NCI-H2081 (cell line): ENCODE measurements around the gene FAM184A.
"Not testable (repeated sequence)": the region's sequence is repeated elsewhere in the genome, so short reads cannot be mapped to it uniquely, and the experiment has no call there.

Experiments used
- DNase-seq, 2 experiments: peaks; one replicate each; lab custom pipeline; 2025; lab: John Stamatoyannopoulos, UW

Gene FAM184A

DNA sequence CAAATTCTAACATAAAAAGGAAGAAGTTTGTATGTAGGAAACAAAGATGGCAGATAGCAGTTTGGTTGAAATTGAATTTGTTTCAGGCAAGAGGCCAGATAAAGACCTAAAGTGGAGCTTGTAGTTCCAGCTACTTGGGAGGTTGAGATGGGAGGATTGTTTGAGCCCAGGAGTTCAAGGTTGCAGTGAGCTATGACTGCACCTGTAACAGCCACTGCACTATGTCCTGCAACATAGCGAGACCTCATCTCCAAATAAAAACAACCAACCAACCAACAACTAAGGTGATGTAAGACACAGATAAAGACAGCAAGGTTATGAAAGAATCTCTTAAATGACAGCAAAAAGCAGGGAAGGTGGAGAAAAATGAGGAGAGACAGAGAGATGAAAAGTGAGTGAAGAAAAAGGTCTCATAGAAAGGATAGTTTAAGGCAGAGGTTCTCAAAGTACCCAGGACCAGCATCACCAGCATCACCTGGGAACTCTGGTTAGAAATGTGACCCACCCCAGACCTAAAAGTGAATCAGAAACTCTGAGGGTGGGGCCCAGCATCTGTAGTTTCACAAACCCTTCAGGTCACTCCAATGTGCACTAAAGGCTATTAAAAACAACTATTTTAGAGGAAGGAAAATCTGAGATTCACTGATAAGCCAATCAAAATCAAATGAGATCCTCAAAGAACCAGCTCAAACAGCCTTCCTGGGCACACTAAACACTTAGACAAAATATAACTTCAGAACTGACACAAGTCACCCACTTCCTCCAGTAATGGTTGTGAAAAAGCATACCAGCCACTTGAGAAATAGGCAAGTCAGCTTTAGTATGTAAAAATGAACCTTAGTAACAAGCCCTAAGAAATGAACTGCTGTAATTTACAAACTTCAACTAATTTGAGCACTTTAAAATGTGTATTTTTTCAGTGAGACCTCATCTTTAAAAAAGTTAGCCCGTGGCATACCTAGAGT is 57.6 kb downstream of the FAM184A start:
- DNase-seq, result no peak

DNA sequence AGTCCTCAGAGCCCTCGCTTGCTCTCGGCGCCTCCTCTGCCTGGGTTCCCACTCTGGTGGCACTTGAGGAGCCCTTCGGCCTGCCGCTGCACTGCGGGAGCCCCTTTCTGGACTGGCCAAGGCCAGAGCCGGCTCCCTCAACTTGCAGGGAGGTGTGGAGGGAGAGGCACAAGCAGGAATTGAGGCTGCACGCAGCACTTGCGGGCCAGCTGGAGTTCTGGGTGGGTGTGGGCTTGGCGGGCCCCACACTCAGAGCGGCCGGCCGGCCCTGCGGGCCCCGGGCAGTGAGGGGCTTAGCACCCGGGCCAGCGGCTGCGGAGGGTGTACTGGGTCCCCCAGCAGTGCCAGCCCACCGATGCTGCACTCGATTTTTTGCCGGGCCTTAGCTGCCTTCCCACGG is 63.3 kb downstream of the FAM184A start:
- not testable (repeated sequence) for DNase-seq

DNA sequence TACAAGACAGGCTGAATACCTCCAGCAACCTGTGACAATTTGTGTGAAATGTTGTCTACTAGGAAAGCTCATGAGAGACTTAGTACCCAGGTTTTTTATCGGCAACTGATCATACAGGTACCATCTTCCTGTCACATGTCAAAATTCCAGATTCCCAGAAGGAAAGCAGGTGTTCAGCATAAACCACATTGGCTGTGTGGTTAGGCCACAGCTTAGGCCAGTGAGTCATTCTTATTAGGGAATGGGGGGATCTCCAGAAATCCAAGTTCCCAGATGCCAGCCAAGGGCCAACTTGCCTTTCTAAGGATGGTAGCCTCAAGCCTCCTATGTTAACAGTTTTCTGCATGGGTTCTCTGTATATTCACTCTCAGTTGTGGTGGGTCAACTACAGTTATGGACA is 65.9 kb downstream of the FAM184A start:
- no peak for DNase-seq

DNA sequence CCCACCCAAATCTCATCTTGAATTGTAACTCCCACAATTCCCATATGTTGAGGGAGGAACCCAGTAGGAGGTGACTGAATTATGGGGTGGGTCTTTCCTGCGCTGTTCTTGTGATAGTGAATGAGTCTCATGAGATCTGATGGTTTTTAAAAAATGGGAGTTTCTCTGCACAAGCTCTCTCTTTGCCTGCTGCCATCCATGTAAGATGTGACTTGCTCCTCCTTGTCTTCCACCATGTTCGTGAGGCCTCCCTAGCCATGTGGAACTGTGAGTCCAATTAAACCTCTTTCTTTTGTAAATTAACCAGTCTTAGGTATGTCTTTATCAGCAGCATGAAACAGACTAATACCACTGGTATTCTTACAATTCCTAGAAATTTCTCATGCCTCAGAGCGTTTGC is 69.2 kb downstream of the FAM184A start:
- DNase-seq, result not testable (repeated sequence)

DNA sequence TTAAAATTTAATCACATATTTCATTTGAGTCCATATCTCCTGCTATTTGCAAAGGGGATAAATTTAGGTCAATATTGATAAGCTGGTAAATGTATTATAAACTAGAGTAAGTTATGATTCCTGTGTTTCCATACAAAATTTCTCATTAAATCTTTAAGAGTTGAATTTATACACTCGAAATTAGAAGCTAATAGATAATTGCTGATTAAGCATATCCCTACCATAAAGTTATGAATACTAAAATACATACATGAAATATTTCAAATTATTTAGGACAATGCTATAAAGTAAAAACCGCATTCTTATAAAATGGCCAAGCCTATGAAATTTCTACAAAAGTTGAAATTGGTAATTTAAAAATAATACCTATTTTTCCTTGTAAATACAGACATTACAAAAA is 71.5 kb downstream of the FAM184A start:
- no peak for DNase-seq

DNA sequence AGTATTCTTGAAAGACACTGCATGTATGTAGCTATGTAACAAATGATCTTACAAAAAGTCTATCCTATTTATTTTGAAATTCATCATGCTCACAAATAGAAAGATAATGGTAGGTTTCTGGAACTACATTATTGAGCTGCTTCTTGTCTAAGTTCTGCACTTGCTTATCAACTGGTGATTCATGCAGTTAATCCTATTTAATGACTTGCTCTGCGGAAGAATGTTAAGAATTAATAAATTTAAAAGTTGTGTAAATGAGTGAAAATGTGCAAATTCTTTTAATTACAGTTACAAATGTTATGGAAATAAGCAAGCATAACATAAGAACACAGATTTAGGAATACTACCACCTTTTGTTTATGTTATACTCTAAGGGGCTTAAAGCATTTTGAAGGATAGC is 76.4 kb downstream of the FAM184A start:
- no peak for DNase-seq

DNA sequence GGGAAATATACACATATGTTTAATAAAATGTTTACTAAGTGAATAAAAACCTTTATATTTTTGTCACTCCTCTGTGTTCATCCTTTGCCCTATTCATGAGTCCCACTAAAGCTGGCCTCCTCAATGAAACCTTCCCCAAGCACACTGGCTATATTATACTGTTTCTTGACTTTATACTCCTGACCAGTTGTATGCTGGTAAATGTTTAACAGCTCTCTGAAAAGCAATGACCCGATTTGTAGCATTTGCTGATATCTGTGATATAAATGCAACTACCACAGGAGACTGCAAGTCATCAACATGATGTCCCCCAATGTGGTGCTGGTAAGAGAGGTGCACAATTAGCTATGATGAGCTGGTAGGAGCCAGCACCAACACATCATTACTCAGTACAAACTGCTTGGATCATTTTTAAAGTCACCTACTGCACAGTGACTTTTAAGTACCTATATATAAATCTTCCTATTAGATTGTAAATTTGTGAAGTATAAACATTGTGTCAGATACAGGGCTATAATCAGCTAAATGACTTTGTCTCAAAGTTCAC is 78.9 kb downstream of the FAM184A start:
- DNase-seq, result no peak

DNA sequence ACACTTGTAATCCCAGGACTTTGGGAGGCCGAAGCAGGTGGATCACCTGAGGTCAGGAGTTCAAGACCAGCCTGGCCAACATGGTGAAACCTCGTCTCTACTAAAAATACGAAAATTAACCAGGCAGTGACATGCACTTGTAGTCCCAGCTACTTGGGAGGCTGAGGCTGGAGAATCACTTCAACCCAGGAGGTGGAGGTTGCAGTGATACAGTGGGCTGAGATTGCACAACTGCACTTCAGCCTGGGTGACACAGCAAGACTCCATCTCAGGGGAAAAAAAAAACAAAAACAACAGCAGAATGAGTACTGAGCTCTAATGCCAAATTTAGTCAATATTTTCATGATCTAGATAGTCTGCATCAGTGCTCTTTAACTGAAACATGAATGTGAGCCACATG is 81.0 kb downstream of the FAM184A start:
- not testable (repeated sequence) for DNase-seq

DNA sequence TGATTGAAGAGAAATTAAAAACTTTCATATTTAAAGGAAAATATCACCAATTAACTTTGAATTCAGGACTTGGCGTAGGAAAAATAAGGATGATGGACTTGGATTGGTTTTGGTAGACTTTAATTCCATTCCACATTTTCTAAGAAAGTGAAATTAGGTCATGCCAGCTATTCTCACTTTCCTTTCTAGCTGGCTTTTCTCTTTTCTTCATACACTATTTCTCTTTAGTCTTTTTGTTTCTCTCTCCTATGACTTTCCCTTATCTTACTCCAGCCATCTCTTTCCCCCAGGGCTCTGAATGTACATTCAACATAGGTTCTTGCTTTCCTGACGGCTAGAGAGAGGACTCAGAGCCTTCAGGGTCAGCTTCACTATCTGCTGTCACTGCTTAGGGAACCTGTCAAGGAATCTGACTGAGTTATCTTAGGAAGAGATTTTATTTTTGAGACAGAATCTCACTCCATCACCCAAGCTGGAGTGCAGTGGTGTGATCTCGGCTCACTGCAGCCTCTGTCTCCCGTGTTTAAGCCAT is 82.1 kb downstream of the FAM184A start:
- no peak for DNase-seq

DNA sequence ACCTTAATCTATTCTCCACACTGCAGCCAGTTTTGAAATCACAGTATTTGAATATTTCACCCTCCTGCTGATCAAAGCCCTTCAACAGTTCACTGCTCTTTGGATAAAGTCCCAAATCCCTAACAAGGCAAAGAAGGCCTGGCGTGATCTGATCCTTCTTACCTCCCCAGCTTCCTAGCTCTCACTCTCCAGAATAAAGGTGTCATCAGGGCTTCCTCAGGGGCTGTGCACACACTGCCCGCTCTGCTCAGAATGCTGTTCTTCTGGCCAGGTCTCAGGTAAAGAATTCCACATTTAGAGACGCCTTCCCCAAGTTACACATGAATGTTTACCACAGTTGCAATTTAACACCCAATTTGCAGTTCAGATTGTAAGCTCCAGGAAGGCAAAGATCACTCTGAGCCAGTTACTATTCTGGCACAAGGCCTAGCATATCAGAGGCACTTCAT is 84.6 kb downstream of the FAM184A start:
- no peak for DNase-seq

DNA sequence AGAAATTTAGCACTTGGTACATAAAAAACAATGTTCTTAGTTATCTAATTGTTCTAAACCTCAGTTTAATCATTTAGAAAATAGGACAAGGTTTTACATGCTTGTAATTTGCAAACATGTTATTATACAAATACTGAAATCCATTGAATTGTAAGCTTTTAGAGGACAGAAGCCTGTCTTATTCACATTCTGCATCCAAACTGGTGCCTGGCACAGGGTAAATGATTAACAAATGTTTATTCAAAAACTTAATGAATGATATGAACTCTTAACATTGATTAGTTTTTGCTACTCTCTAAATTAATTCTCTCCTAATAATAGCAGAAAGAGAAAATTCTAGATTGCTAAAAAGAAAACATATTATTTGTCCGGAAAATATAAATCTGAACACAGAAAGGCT is 85.1 kb downstream of the FAM184A start:
- DNase-seq, result no peak

DNA sequence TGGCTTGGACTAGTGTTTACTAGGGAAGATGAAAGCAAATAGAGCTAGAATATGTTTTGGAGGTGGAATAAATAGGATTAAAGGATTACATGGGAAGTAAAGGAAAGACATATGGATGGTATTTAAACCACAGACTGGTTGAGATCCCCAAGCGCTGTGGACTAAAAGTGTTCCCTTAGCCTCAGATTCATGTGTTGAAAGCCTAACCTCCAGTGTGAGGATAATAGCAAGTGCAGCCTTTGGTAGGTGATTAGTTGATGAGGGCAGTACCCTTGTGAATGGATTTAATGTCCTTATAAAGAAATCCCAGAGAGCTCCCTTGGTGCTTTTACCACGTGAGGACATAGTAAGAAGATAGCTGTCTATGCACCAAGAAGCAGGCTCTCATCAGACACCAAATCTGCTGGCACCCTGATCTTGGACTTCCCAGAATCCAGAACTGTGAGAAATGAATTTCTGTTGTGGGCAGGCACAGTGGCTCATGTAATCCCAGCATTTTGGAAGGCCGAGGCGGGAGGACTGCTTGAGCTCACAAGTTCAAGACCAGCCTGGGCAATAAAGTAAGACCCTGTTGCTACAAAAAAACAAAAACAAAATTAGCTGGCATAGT is 86.2 kb downstream of the FAM184A start:
- DNase-seq, result no peak

DNA sequence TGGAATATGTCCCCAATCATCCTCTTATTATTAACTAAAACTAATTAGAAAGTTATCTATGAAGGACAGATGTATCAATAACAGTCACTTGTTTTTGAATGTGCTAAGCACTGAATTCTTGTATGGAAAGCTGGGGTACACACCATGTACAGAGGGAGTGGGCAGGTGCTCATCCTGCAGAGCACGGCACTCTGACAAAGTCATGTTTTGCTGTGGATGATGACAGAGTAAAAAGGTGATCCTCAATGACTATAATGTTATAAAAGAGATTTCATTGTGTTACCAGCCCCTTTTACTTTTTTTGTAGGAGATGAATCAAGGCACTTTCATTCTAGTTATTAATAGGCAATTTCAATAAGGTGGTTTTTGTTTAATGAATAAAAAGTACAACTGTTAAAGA is 92.2 kb downstream of the FAM184A start:
- DNase-seq, result no peak

DNA sequence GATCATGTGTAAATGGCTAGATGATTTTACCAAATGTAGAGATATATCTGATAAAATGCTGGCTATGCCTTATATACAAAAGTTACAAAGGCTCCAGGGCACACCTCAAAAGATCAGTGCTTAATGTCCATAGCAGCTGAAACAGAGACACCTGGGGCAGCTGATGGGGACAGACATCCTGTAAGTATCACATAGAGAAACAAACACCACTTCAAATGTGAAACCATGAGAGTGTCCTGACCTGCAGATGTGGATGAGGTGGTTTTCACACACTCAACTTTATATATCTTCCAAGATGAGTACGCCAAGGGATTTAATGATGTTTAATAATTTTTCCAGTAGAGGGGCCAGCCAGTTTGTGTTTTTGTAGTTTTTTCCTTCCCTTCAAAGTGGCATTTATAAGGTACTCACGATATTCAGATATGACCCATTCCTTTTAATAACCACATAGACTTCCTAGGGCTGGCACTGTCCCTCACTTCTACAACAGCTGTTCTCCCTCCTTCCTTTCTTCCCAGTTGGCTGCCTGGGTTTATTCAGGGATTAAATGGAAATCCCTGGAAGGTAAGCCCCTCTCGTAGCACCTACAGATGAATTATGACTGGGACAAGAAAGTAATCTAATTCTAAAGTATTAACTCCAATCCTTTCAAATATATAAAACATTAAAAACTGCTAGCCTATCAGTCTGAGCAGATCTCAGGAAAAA is 93.2 kb downstream of the FAM184A start:
- DNase-seq, result no peak

DNA sequence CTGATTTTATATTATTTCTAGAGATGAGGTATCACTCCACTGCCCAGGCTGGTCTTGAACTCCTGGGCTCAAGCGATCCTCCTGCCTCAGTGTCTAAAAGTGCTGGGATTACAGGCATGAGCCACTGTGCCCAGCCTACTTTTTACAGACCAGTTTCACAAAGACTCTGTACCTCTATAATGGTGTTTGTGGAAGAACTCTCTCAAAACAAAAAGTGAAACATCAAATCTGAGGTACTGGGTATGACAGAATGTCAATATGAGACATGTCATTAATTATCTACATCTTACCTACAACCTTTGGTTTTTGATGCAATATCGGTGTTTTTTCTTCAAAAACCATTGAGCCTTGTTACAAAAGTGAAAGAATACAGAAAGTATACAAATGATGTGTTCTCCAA is 94.1 kb downstream of the FAM184A start:
- DNase-seq, result no peak

DNA sequence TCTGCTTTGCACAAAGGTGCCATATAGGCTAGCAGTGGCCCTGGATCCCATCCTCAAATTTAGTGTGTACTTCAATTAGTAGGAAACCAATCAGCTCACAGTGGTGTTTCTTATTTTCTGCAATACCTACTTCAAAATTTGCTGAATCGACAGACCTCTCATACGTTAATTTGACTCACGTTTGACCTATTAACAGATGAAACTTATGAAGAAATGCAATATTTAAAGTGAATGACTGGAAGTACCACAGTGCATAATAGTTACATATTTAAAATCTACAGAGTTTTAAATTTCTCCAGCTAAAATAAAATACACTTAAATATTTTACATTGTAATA is 95.9 kb downstream of the FAM184A start:
- no peak for DNase-seq

DNA sequence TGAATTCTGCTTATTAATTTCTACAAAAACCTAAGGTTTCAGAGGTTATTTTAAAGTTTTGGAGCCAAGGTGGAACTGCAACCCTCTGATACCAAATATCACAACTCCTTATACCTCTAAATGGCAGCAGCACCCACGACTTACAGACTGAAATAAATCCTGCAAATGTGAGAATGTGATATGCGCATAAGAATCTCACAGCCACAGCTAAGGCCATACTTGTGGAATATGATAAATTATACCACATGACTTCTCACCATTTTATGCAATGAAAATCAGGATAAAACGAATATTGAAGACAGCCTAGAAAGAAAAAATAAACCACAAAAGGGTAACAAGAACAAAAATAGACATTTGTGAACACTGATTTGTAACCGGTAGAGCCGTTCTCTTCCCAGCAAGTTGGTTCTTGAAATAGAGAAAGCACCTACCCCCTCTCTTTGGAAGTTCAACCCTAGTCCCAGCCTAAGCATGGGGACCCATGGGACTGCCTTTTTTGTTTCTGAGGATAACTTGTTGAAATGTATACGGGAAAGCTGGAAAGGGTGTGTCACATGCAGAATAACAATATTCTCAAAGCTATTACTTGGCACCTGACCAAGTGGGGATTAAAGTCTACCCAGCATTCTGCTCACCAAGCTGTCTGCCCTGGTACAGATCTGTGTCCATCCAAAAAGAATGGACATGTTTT is 96.4 kb downstream of the FAM184A start:
- no peak for DNase-seq

DNA sequence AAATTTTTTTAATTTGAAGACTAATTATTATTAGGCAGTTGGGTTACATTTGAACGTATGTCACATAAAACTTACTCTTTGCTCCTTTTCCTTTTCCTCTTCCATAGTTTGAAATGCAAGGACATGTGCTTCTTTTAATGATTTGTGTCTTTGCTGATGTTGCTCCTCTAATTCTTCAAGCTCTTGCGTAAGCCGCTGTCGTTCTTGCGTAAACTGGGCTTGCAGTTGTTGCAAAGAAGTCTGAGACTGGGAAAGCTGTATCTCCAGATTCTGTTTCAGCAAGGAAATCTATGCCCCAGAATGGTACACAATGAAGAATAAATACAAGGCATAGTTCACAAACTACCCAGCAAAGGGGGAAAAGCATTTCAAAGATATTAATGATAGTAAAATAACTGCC is 98.4 kb downstream of the FAM184A start:
- DNase-seq, result no peak

DNA sequence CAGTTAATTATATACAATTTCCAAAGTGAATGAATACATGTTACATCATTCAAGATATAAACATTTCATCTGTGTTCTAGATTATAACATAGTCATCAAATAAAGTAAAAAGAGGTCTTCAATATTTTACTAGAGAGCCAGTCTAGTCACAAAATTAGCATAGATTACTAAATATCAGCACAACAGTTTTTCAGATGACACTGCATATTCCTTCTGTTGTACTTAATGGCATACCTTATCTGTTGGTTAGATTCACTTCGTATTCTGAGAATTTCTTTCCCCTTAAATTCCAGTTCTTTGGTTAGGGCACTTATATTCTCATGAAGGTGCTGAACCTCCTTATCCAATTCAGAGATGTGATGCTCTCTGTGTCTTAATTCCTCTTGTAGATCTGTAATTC is 103.7 kb downstream of the FAM184A start:
- DNase-seq, result no peak

DNA sequence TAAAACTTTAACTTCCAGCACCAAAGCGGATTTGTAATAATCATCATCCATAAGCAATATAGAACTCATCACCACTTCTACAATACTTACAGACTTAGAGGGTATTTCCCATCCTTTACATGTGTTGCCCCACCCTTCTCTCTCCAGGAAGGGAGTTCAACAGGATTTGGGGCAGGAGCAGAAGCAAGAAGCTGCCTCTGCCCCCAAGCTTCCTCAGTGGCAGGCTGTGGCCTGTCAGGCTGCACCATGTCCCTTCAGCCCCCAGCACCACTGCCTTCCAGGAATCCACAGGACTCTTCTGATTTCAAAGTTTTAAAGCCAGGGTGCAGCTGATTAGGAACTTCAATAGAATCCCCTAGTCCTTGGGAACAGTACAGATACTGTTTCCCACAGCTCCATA is 106.8 kb downstream of the FAM184A start:
- DNase-seq, result no peak

DNA sequence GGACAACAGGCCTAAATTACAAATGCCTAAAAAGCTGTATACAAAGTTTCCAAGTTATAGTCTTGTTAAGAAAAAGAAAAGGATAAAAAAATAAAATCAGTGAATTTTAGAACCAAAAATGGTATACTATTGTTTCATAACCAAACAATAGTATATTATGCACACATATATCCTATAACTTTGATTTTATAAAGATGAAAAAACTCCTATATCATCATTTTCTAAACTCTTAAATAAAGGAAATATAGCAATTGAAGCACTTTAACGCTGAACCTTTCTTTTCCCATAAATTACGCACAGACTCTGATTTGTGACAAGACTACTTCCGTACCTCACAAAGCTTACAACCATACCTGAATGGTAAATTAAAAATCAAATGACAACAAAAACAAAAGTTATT is 107.6 kb downstream of the FAM184A start:
- no peak for DNase-seq

DNA sequence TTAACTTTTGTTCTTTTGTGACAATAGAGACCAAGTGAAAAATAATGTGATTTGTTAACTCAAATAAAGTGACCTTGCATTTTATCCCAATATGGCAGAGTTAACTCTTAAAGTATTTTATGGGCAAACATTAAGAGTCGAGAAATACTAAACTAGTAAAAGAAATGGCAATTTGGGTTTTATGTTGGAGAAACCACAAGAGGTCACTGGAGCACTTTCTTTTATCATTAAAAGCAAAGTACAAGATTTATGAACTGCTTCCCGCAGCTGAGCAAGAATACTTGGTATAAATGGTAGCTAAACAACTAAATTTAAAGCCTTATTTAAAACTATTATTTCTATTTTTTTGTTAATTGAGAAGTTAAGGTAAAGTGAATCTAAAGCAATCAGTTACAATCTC is 110.0 kb downstream of the FAM184A start:
- DNase-seq, result no peak
